Loucy (cell line): ENCODE measurements around the gene ADPRM.

Experiments used
- EZH2phosphoT487 ChIP-seq: fragments of 200-600 bp; IDR thresholded peaks from 2 replicates; pipeline ENCODE4 v1.6.1; 2018; ENCODE audit warnings: antibody characterized with exemption, mild to moderate bottlenecking, moderate library complexity, borderline replicate concordance
- TF ChIP-seq, protein P1 (sequence below): fragments of 200-600 bp; sonication (generic); conservative IDR thresholded peaks from 2 replicates; pipeline ENCODE4 v1.5.1; 2014; ENCODE audit warnings: mild to moderate bottlenecking, antibody characterized with exemption, low read length

DNA sequence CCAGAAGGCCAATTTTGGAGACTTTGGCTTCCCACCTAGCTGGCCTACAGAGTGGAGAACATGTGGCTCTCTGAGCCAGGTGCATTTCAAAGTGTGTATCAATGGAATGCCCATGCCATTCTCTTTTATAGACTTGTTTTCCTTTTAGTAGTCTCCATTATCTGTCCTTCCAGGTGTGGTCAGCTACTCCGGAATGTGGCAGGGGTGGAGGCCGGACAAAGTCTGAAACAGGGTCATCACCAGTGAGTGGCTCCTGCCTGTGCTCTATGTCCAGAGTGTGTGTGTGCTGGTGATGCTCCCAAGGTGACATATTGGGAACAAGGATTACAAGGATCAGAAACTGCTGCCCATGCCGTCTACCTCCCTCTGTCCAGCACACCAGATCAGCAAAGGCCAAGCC is 36.3 kb downstream of the ADPRM start:
- TF ChIP-seq, protein P1, sequence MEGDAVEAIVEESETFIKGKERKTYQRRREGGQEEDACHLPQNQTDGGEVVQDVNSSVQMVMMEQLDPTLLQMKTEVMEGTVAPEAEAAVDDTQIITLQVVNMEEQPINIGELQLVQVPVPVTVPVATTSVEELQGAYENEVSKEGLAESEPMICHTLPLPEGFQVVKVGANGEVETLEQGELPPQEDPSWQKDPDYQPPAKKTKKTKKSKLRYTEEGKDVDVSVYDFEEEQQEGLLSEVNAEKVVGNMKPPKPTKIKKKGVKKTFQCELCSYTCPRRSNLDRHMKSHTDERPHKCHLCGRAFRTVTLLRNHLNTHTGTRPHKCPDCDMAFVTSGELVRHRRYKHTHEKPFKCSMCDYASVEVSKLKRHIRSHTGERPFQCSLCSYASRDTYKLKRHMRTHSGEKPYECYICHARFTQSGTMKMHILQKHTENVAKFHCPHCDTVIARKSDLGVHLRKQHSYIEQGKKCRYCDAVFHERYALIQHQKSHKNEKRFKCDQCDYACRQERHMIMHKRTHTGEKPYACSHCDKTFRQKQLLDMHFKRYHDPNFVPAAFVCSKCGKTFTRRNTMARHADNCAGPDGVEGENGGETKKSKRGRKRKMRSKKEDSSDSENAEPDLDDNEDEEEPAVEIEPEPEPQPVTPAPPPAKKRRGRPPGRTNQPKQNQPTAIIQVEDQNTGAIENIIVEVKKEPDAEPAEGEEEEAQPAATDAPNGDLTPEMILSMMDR: no peak
- no peak for TF ChIP-seq EZH2phosphoT487
